Right cardiac atrium (tissue), 5 donors: ENCODE measurements around the gene NDUFA13. TPM values are rescaled to one million over a fixed set of nuclear protein-coding genes. Genes with fewer than 3 reads are reported as not detected.

Experiments used
- ATAC-seq, 2 donors: fragments of 200-7000 bp; cut with Tn5 transposase; one replicate each; pipeline versions ENCODE4 v1.8.0 to v1.9.1; 2020; ENCODE audit warnings: moderate library complexity in 2 of 2, mild to moderate bottlenecking in 1 of 2
- DNase-seq, 3 donors: peaks; one replicate each; pipeline ENCODE4 v3.0.0-alpha.2; 2020
- H3K27ac ChIP-seq: one replicate; pipeline ENCODE4 v1.5.1; 2013; ENCODE audit warnings: mild to moderate bottlenecking, low read length, control low read depth, moderate library complexity
- H3K27me3 ChIP-seq: one replicate; pipeline ENCODE4 v1.6.1; 2013; ENCODE audit not compliant: control insufficient read depth, insufficient read depth
- H3K4me1 ChIP-seq: one replicate; pipeline ENCODE4 v1.6.1; 2013; ENCODE audit warnings: low read length; ENCODE audit not compliant: control insufficient read depth, insufficient read depth
- H3K4me3 ChIP-seq: one replicate; pipeline ENCODE4 v1.5.1; 2013; ENCODE audit warnings: low read length, control low read depth
- H3K9me3 ChIP-seq: one replicate; pipeline ENCODE4 v1.6.1; 2013; ENCODE audit warnings: low read length; ENCODE audit not compliant: control insufficient read depth
- WGBS: extraction: QIAGEN DNeasy Blood & Tissue Kit; methylation state at CpG from one replicate; pipeline ENCODE4 v1.1.7; 2013; 5-methylcytosine and 5-hydroxymethylcytosine counted together
- intact Hi-C, 4 donors: fragments of 100-400 bp; cut with DNase I; formaldehyde crosslinking; loops; one replicate each; pipeline versions ENCODE4 v1.11.0 to v1.14.0; 2022 to 2023
- polyA plus RNA-seq: library from polyadenylated mRNA; stranded (reverse); fragments of 200-250 nt; gene quantifications from one replicate; pipeline ENCODE4 v1.2.3, GENCODE V29; 2013
- total RNA-seq, 4 donors: library from RNA; stranded (reverse); fragmentation: NEBNext Ultra II Directional; extraction: Animal tissue kit (Norgen Biotek cat#: 25700); gene quantifications; one replicate each; pipeline ENCODE4 v1.2.1, GENCODE V29; 2021
- donor health status: healthy with polysubstance abuse.
- donor health status: DM: no; HTN: yes; CAD: no.
- donor health status: DM: no; HTN: no; CAD: no.
- donor health status: DM: no; HTN: yes; CAD: no; lungs with severe emphysema.
- donor health status: DM: yes; HTN: yes; CAD: no.

NDUFA13 gene
- total and polyA plus RNA-seq, 5 donors: 785 to 1,226 (median 864) TPM

- intact Hi-C loops: loop anchor here in 3 of 4 donors (10.0 kb wide), 3 partner anchors 109 to 419 kb away; partner anchors contain the start of gene GMIP (in 1 of the 3)
- Histone ChIP-seq H3K27ac (no peak overlapping the region), H3K4me1 (peaks cover 2% of the 10 kb centered on the region), H3K4me3 (no peak overlapping the region), H3K27me3 (no peaks in the 10 kb centered on the region), H3K9me3 (no peaks in the 10 kb centered on the region)
- WGBS: 86% methylated on average over 34 of the region's 34 CpGs
- DNase-seq: peak in 2 of 3 donors; percentile 46 to 60
- no peak for ATAC-seq
These were observed 19.5 kb downstream of the NDUFA13 start for GRCh38 chr19:19535311-19536191.

- Histone ChIP-seq H3K27ac (no peak overlapping the region), H3K4me3 (no peak overlapping the region), H3K9me3 (no peaks in the 10 kb centered on the region), H3K4me1 (peaks cover 2% of the 10 kb centered on the region), H3K27me3 (no peaks in the 10 kb centered on the region)
- WGBS: 29% methylated on average over 59 of the region's 59 CpGs
- ATAC-seq (no peak), DNase-seq (peak in 1 of 3 donors; percentile 49)
- intact Hi-C loops: loop anchor here in 3 of 4 donors (10.0 kb wide), 3 partner anchors 107 to 417 kb away; partner anchors contain the start of gene GMIP (in 1 of the 3)
These were observed 21.3 kb downstream of the NDUFA13 start for GRCh38 chr19:19537075-19538048.

- Histone ChIP-seq H3K4me3 (peak within 1 kb of the TSS; percentile 0), H3K9me3 (no peaks in the 10 kb centered on the region), H3K27ac (no peak within 1 kb of the TSS), H3K27me3 (no peaks in the 10 kb centered on the region), H3K4me1 (peaks cover 2% of the 10 kb centered on the region)
- ATAC-seq (peak; percentile 32 to 45), DNase-seq (peak; percentile 63 to 87 (median 86))
- 3% methylated on average over 56 of the region's 56 CpGs for WGBS
- intact Hi-C loops: loop anchor here in 3 of 4 donors (10.0 kb wide), 3 partner anchors 107 to 417 kb away; partner anchors contain the start of gene GMIP (in 1 of the 3)
These were observed 22.2 kb downstream of the NDUFA13 start, which contains the start of gene CILP2 for GRCh38 chr19:19538061-19538784. Gene CILP2 (plus strand): TSS chr19:19538265. CDS start chr19:19538350, 85 bp downstream.

- WGBS: 24% methylated on average over 7 of the region's 7 CpGs
- no peaks in the 10 kb centered on the region for H3K9me3 ChIP-seq
- no peak overlapping the region for H3K27ac ChIP-seq
- H3K27me3 ChIP-seq: no peaks in the 10 kb centered on the region
- peaks cover 2% of the 10 kb centered on the region for H3K4me1 ChIP-seq
- peak in 1 of 3 donors; percentile 54 for DNase-seq
- intact Hi-C loops: loop anchor here in 3 of 4 donors (10.0 kb wide), 3 partner anchors 106 to 416 kb away; partner anchors contain the start of gene GMIP (in 1 of the 3)
- peak in 1 of 2 donors; percentile 17 for ATAC-seq
- no peak overlapping the region for H3K4me3 ChIP-seq
These were observed 22.8 kb downstream of the NDUFA13 start for GRCh38 chr19:19538785-19539166.

GRCh38 chr19:19539698-19540063, 23.7 kb downstream of the NDUFA13 start:
- WGBS: 35% methylated on average over 19 of the region's 19 CpGs
- no peaks in the 10 kb centered on the region for H3K27me3 ChIP-seq
- intact Hi-C loops: loop anchor here in 3 of 4 donors (10.0 kb wide), 3 partner anchors 105 to 415 kb away; partner anchors contain the start of gene GMIP (in 1 of the 3)
- H3K4me1 ChIP-seq: peaks cover 2% of the 10 kb centered on the region
- no peak for ATAC-seq
- no peaks in the 10 kb centered on the region for H3K9me3 ChIP-seq
- no peak overlapping the region for H3K27ac ChIP-seq
- H3K4me3 ChIP-seq: no peak overlapping the region
- peak in 1 of 3 donors; percentile 57 for DNase-seq

GRCh38 chr19:19540064-19540714, 24.2 kb downstream of the NDUFA13 start:
- Histone ChIP-seq H3K4me1 (peaks cover 2% of the 10 kb centered on the region), H3K9me3 (no peaks in the 10 kb centered on the region), H3K27me3 (no peaks in the 10 kb centered on the region), H3K27ac (no peak overlapping the region), H3K4me3 (peak overlapping the region; percentile 8)
- DNase-seq (peak; percentile 82 to 90 (median 88)), ATAC-seq (peak; percentile 20 to 41)
- intact Hi-C loops: no loop called here
- WGBS: 10% methylated on average over 74 of the region's 74 CpGs

GRCh38 chr19:19540715-19541515, 24.9 kb downstream of the NDUFA13 start:
- intact Hi-C loops: no loop called here
- H3K4me3 ChIP-seq: peak overlapping the region; percentile 8
- 4% methylated on average over 45 of the region's 45 CpGs for WGBS
- no peak overlapping the region for H3K27ac ChIP-seq
- peaks cover 2% of the 10 kb centered on the region for H3K4me1 ChIP-seq
- H3K27me3 ChIP-seq: no peaks in the 10 kb centered on the region
- ATAC-seq (peak in 1 of 2 donors; percentile 23), DNase-seq (peak in 1 of 3 donors; percentile 71)
- H3K9me3 ChIP-seq: no peaks in the 10 kb centered on the region

- WGBS: 82% methylated on average over 16 of the region's 16 CpGs
- Histone ChIP-seq H3K4me3 (no peak overlapping the region), H3K9me3 (no peaks in the 10 kb centered on the region), H3K27ac (no peak overlapping the region), H3K4me1 (peaks cover 2% of the 10 kb centered on the region), H3K27me3 (no peaks in the 10 kb centered on the region)
- DNase-seq (peak in 1 of 3 donors; percentile 46), ATAC-seq (no peak)
- intact Hi-C loops: no loop called here
These were observed 25.6 kb downstream of the NDUFA13 start for GRCh38 chr19:19541616-19542015.

GRCh38 chr19:19542507-19542906, 26.5 kb downstream of the NDUFA13 start:
- Histone ChIP-seq H3K4me1 (peaks cover 2% of the 10 kb centered on the region), H3K9me3 (no peaks in the 10 kb centered on the region), H3K4me3 (no peak overlapping the region), H3K27ac (no peak overlapping the region), H3K27me3 (no peaks in the 10 kb centered on the region)
- intact Hi-C loops: no loop called here
- ATAC-seq: no peak
- 84% methylated on average over 12 of the region's 12 CpGs for WGBS
- no peak for DNase-seq
